ENCODE measurements around the gene HECW1.
"Not testable (repeated sequence)": the region's sequence is repeated elsewhere in the genome, so short reads cannot be mapped to it uniquely, and the experiment has no call there.

The HECW1 gene

GRCh38 chr7:43112459-43112940, at the start of gene HECW1:
Gene HECW1 (plus strand): TSS chr7:43112647. CDS start chr7:43243906, 131,259 bp downstream.
- peak within 1 kb of the TSS; percentile 67 for H3K4me3 ChIP-seq (ENCODE audit: low read depth, low read length)

GRCh38 chr7:43071604-43072003, 40.8 kb upstream of the HECW1 start:
- H3K4me3 ChIP-seq (ENCODE audit: low read depth, low read length): no peak overlapping the region

GRCh38 chr7:43072530-43072929, 39.9 kb upstream of the HECW1 start:
- no peak overlapping the region for H3K4me3 ChIP-seq (ENCODE audit: low read depth, low read length)

GRCh38 chr7:43073811-43074210, 38.6 kb upstream of the HECW1 start:
- not testable (repeated sequence) for H3K4me3 ChIP-seq (ENCODE audit: low read depth, low read length)

DNA sequence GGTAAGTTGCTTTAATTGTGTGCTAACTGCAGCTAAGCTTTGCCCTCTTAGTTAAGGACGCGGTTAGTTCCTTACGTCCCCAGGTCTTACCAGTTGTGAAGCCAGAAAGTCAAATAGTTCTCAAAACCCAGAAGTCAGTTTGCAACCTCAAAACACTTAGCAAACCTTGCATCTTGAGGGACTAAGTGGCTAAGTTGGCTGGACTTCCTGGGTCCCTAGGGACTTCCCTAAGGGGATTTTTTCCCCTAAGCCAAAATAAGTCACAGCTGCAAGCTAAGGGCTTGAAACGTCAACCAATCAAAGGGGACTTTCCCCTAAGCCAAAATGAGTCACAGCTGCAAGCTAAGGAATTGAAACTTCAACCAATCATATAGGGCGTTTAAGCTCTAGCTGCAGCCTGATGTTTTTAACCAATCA, 36.2 kb upstream of the HECW1 start:
- H3K4me3 ChIP-seq (ENCODE audit: low read depth, low read length): no peak overlapping the region

DNA sequence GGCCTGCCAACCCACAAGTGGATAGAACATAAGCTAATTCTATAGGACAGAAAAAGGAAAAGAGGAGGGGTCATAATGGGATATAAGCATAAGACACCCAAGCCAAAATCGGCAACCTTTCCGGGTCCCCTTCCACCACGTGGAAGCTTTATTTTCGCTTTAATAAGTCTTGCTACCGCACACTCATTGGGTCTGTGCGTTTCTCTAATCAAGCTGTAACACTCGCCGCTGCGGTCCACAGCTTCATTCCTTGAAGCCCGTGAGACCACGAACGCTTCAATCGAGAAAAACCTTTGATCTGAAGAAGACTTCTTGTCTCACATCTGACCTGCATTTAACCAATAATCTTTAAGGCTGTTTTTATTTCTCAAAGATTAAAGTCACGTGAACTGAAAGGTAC, 35.8 kb upstream of the HECW1 start:
- no peak overlapping the region for H3K4me3 ChIP-seq (ENCODE audit: low read depth, low read length)

DNA sequence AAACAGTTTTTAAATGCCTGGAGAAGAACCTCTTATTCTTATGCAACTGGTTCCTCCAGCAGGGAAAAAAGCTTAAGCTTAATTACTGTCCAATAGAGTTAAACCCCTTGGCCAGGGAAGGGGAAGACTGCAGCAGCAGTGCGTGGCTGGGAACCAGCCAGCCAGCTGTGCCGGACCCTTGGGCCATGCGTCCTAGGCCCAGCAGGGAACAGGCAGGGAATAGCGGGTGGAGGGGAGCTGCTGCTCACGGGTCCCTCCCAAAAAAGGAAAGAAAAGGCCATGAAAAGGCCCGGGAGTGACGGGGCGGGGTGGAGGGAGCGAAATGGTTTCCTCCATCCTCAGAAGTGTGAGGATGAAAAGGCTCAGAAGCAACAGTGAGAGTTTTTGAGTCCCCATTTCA, 35.2 kb upstream of the HECW1 start:
- H3K4me3 ChIP-seq (ENCODE audit: low read depth, low read length): no peak overlapping the region

DNA sequence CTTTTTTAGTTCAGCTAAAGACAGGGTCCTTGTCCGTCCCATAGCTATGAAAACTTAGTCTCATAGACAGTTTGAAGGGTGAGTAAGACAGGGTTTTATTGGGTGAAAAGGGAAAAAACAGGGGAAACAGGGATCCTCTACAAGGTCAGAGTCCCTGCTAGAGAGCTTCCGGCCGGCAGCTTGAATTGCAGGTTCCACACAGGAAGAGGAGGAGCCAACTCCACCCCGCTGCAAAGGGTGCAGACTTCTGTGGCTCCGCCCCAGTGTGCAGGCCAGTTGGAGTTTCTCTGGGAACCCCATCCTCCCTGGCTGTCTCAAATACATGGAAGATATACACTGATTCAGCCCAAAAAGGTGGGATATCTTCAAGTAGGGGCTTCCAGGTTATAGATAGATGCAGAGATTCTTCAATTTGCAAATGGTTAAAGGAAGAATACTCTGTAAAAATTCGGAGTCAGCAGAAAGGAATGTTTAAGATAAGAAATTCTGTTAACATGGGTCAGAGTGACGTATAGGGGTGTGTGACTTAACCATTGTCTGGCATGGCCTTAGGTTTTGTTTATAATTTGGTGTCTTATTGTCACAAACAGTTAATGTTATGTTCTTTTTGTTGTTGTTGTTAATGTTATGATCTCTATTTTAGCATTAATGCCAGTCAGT, 34.6 kb upstream of the HECW1 start:
- no peak overlapping the region for H3K4me3 ChIP-seq (ENCODE audit: low read depth, low read length)

GRCh38 chr7:43078794-43079193, 33.7 kb upstream of the HECW1 start:
- no peak overlapping the region for H3K4me3 ChIP-seq (ENCODE audit: low read depth, low read length)

DNA sequence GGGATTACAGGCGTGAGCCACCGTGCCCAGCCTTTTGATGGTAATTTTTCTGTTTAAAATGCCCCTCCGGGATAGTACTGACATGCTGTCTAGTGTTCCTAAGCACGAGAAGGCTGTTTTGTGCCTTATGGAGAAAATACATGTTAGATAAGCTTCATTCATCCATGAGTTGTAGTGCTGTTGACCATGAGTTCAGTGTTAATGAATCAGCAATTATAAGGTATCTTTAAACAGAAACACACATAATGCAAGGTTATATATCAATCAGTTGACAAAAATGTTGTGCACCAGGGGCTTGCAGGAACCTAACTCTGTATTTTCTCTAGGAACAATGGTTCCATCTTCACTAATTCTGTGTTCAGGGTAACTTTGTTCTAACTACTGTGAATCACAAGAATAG, 30.8 kb upstream of the HECW1 start:
- no peak overlapping the region for H3K4me3 ChIP-seq (ENCODE audit: low read depth, low read length)

- H3K4me3 ChIP-seq (ENCODE audit: low read depth, low read length): no peak overlapping the region
These were observed 29.3 kb upstream of the HECW1 start for GRCh38 chr7:43083106-43083505.

DNA sequence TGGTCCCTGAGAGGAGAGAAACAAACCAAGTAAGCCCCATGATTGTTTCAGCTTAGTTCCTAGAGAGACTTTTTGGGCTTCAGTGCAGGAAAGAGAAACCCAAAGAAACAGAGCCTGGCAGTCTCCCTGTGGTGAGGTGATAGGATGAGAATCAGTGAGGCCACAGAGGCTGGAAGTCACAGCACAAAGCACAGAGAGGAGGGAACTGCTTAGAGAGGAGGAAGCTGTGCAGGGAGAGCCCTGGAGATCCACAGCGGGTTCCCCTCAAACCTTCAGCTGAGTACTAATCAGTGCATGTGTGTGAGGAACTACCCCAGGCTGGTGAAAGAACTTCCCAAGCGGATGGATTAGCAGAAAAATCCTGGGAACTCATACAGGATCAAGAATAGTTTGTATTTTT, 27.4 kb upstream of the HECW1 start:
- H3K4me3 ChIP-seq (ENCODE audit: low read depth, low read length): no peak overlapping the region

- no peak overlapping the region for H3K4me3 ChIP-seq (ENCODE audit: low read depth, low read length)
These were observed 26.5 kb upstream of the HECW1 start for GRCh38 chr7:43085992-43086391.

GRCh38 chr7:43092819-43093218, 19.6 kb upstream of the HECW1 start:
- H3K4me3 ChIP-seq (ENCODE audit: low read depth, low read length): no peak overlapping the region

- no peak overlapping the region for H3K4me3 ChIP-seq (ENCODE audit: low read depth, low read length)
These were observed 15.6 kb upstream of the HECW1 start for GRCh38 chr7:43096875-43097274.

GRCh38 chr7:43099750-43100149, 12.7 kb upstream of the HECW1 start:
- no peak overlapping the region for H3K4me3 ChIP-seq (ENCODE audit: low read depth, low read length)

DNA sequence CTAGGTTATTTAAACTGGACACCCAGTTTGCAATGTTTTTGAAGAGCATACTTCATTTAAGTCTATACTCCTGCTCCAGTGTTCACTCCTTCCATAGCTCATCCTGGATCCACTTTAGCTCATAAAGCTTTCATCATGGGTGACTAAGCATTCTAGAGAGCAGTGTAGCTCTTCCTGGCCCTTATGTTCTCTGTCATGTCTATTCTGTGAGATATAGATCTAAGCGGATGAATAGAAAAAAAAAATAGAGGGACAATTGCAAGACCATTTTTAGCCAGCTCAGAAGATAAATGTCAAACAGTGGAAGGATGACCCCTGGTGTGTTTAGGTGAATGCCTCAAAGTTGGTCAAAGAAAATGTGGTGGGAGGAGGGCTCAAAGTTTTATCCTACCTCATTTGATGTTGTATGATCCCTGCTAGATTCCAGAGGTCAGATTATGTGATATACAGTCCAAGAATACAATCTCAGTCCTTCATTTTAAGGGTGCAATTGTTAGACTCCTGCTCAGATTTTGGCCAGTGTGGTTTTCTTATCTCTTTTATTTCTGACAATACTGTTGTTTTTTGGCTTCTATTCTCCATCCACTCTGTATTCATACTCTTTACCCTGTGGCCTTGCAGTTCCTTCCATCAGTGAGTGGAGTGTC, 7.5 kb upstream of the HECW1 start:
- no peak overlapping the region for H3K4me3 ChIP-seq (ENCODE audit: low read depth, low read length)

DNA sequence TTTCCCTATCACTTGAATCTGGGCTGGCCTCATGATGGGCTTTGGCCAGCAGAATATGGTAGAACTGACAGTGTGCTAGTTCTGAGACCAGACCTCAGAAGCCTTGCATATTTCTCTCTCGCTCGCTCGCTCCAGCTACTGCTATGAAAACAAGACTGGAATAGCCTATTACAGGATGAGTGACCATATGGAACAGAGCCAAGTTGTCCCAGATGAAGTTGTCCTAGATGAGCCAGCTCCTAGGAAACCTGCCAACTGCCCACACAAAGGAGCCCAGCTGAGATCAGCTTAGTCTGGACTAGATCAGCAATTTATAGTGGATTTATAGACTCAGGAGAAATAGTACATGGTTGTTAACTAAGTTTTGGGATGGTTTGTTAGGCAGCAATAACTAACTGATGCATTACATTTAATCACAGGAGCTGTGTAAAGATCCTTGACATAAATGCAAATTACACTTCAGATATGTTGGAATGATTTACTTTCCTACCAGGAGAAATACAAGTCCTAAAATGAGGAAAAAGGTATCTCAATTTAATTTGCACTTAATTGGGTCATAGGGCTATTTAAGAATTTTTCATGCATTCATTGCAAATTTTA, 6.8 kb upstream of the HECW1 start:
- no peak overlapping the region for H3K4me3 ChIP-seq (ENCODE audit: low read depth, low read length)

- H3K4me3 ChIP-seq (ENCODE audit: low read depth, low read length): no peak overlapping the region
These were observed 4.0 kb upstream of the HECW1 start for GRCh38 chr7:43108255-43109011.

GRCh38 chr7:43110791-43111535, 1.5 kb upstream of the HECW1 start:
- H3K4me3 ChIP-seq (ENCODE audit: low read depth, low read length): no peak overlapping the region

Measured in iPS-11a (cell line).